Panc1 (cell line): ENCODE measurements around the gene MRPL17.

ENCODE experiments used
- POLR2AphosphoS5 ChIP-seq: IDR thresholded peaks from 2 replicates; pipeline ENCODE4 v1.6.1; 2012; ENCODE audit warnings: mild to moderate bottlenecking, low read depth, low read length, moderate library complexity
- TF ChIP-seq, protein P1 (sequence below), 2 experiments: IDR thresholded peaks; 2 replicates each; pipeline ENCODE4 v1.6.1; 2011 to 2012; ENCODE audit warnings: low read depth in 2 of 2, control low read depth in 1 of 2, low read length in 1 of 2, mild to moderate bottlenecking in 1 of 2, moderate library complexity in 1 of 2; ENCODE audit not compliant: insufficient read depth in 1 of 2

DNA sequence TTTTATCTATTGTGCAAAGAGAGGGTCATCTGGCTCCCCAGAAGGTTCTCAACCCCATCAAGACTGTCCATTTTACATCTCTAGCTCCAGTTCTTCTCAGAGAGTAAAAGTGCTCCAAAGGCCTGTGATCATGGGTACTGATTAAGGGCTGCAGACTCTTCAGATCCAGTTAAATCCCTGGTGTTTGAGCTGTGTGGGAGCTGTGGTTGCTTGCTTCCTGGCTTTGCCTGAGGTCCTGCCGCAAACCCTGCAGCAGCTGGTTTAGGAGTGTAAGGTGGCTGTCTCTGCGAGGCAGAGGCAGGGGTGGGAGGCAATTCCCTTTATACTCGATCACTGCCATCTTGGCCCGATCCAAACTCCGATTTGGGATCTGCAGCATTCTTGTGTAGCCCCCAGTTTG lies 1.2 kb downstream of the MRPL17 start:
- no peak for TF ChIP-seq POLR2AphosphoS5
- TF ChIP-seq, protein P1, sequence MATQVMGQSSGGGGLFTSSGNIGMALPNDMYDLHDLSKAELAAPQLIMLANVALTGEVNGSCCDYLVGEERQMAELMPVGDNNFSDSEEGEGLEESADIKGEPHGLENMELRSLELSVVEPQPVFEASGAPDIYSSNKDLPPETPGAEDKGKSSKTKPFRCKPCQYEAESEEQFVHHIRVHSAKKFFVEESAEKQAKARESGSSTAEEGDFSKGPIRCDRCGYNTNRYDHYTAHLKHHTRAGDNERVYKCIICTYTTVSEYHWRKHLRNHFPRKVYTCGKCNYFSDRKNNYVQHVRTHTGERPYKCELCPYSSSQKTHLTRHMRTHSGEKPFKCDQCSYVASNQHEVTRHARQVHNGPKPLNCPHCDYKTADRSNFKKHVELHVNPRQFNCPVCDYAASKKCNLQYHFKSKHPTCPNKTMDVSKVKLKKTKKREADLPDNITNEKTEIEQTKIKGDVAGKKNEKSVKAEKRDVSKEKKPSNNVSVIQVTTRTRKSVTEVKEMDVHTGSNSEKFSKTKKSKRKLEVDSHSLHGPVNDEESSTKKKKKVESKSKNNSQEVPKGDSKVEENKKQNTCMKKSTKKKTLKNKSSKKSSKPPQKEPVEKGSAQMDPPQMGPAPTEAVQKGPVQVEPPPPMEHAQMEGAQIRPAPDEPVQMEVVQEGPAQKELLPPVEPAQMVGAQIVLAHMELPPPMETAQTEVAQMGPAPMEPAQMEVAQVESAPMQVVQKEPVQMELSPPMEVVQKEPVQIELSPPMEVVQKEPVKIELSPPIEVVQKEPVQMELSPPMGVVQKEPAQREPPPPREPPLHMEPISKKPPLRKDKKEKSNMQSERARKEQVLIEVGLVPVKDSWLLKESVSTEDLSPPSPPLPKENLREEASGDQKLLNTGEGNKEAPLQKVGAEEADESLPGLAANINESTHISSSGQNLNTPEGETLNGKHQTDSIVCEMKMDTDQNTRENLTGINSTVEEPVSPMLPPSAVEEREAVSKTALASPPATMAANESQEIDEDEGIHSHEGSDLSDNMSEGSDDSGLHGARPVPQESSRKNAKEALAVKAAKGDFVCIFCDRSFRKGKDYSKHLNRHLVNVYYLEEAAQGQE (IDR thresholded peaks at IDR 0.05; ENCODE audit: insufficient read depth in 1 of 2, low read depth in 2 of 2, low read length in 1 of 2): no peak
